HEK293T (cell line): ENCODE data around the gene CPA1.

Source experiments
- BHLHE40 ChIP-seq: fragments of 450-650 bp; IDR thresholded peaks from 2 replicates; pipeline ENCODE4 v1.6.1; 2016; ENCODE audit warnings: mild to moderate bottlenecking, moderate library complexity, borderline replicate concordance
- ELF4 ChIP-seq: fragments of 450-650 bp; IDR thresholded peaks from 2 replicates; pipeline ENCODE4 v1.6.1; 2017; ENCODE audit warnings: antibody characterized with exemption
- FOXA1 ChIP-seq: fragments of 450-650 bp; IDR thresholded peaks from 2 replicates; pipeline ENCODE4 v1.6.1; 2016; ENCODE audit warnings: mild to moderate bottlenecking
- L3MBTL2 ChIP-seq: fragments of 450-650 bp; conservative IDR thresholded peaks from 2 replicates; pipeline ENCODE4 v1.6.1; 2016; ENCODE audit warnings: mild to moderate bottlenecking
- LEF1 ChIP-seq: fragments of 450-650 bp; IDR thresholded peaks from 2 replicates; pipeline ENCODE4 v1.6.1; 2017; ENCODE audit warnings: mild to moderate bottlenecking, borderline replicate concordance
- SP1 ChIP-seq: fragments of 450-650 bp; IDR thresholded peaks from 2 replicates; pipeline ENCODE4 v1.6.1; 2017
- SUZ12 ChIP-seq: fragments of 450-650 bp; IDR thresholded peaks from 2 replicates; pipeline ENCODE4 v1.6.1; 2016; ENCODE audit warnings: mild to moderate bottlenecking
- TF ChIP-seq, protein P1 (sequence below): fragments of 450-650 bp; IDR thresholded peaks from 2 replicates; pipeline ENCODE4 v1.6.1; 2016

DNA sequence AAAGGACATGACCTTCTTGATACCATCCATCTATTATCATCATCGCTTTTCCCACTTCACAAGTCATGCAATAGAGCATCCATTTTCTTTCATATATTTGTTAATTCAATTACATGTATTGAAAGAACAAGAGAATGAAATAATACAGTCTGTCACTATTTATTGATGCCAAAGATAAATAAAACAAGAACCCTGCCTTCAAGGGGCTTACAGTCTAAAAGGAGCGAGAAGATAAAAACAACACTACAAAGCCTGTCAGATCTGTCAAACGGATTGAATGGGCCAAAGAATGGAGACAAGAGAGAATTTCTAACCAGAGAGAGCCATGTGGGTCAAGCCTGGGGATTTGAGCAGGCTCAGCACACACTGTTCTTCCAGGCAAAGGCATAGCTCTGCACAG, 19.8 kb upstream of the CPA1 start:
- no peak for TF ChIP-seq BHLHE40
- no peak for TF ChIP-seq L3MBTL2
- no peak for TF ChIP-seq LEF1
- no peak for TF ChIP-seq FOXA1
- TF ChIP-seq SP1 = no peak
- no peak for TF ChIP-seq ELF4
- no peak for TF ChIP-seq SUZ12
- TF ChIP-seq, protein P1, sequence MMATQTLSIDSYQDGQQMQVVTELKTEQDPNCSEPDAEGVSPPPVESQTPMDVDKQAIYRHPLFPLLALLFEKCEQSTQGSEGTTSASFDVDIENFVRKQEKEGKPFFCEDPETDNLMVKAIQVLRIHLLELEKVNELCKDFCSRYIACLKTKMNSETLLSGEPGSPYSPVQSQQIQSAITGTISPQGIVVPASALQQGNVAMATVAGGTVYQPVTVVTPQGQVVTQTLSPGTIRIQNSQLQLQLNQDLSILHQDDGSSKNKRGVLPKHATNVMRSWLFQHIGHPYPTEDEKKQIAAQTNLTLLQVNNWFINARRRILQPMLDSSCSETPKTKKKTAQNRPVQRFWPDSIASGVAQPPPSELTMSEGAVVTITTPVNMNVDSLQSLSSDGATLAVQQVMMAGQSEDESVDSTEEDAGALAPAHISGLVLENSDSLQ = no peak
